Raji (cell line): ENCODE results near the gene SUPT6H.
A peak's percentile ranks its signal among the peaks of the same experiment; 100 is the strongest.

ENCODE experiments used
- POLR2A ChIP-seq: IDR thresholded peaks from 2 replicates; pipeline ENCODE4 v1.6.1; 2011; ENCODE audit warnings: low read depth, low read length, control low read depth; ENCODE audit not compliant: insufficient read depth

Gene SUPT6H

GRCh38 chr17:28661635-28662526 is at the start of gene SUPT6H, which contains the start of gene SDF2:
Gene SUPT6H (plus strand): TSS chr17:28662205. CDS start chr17:28673402, 11,197 bp downstream.
Gene SDF2 (minus strand): TSS chr17:28661906. CDS start chr17:28661876, 30 bp downstream.
- peak; percentile 86 for TF ChIP-seq POLR2A

- TF ChIP-seq POLR2A, result no peak
Observed at GRCh38 chr17:28612531-28612930, 49.5 kb upstream of the SUPT6H start.

DNA sequence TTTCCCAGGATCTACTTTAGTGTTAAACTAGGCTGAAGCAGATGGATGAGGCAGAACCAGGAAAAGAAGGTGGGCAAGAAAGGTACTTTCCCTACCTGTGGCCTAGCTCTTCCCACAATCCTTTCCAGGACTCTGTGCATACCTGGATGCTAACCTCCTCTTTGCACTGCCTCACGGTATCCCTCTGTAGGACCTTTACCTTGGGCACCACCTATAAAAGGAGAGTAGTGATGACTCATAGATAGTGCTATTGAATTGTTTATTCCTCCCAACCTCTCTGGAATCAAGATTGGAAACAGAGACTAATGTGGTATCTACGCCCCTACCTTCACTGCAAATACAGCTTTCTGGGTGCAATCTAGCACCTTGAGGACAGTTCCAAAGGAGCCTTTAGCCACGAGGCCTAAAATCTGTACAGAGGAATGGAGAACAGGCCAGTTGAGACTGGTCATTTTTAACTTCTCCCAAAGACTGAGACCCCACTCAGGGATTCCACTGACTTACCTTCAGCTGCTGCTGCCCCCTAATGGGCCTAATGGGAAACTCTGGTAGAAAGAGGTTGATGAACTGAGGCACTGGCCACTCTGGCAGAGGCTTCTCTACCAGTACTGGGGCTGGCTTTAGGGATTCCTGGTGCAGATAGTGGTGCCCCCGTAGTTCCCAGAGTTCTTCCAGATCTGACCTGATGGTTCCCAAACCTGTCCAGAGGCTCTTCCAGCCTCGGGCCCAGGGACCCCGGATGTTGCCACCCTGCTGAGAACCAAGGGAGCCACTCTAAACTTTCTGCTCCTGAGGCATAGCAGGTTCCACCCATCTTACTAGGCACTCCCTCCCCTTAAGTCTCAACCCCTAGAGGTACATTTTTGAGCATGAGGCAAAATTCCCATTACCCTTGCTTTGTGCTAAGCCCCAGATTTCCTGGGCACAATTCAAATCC is 48.8 kb upstream of the SUPT6H start:
- TF ChIP-seq POLR2A, result no peak

DNA sequence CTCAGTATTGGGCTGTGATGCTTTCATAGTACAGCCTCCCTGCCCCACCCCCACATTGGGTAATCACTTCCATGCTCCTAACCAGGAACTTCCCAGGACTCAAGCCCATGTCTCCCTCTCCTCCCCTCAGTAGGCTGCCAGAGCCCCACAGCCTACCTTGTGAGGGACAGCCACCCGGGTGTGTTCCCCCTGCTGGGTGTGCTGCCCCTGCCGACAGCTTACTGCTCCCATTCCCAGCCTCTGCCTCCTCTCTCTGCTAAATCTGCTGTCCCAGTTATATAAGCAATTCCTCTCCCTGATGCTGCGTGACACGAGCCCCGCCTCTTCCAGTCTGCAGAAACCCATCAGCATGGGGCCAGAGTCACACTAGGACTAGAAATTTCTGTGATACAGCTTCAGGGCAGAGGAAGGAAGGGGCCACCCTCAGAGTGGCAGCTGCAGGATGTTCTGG is 48.0 kb upstream of the SUPT6H start, which contains the start of gene RSKR:
Gene RSKR (minus strand): TSS at position 255 of the 451 bp plus-strand sequence. CDS start 24 bp downstream, at position 231.
- TF ChIP-seq POLR2A, result no peak

- no peak for TF ChIP-seq POLR2A
Observed at GRCh38 chr17:28615260-28615940, 46.6 kb upstream of the SUPT6H start.

DNA sequence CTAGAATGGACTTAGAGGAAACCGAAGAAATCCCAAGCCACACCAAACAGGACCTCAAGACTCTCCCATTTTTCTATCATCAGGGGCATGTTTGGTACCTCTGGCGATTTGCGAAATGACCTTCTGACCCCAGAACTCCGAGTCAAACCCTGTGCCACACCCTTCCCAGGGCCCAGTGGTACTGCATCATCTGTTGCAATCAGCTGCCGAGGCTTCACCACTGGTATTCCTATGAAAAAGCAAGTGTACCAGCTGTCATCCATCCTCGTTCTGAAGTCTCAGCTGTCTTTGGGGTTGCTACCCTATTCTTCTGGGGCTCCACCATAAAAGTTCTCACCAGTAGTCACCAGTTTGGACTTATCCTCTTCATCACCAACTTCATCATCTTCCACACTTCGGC is 45.7 kb upstream of the SUPT6H start:
- TF ChIP-seq POLR2A, result no peak

DNA sequence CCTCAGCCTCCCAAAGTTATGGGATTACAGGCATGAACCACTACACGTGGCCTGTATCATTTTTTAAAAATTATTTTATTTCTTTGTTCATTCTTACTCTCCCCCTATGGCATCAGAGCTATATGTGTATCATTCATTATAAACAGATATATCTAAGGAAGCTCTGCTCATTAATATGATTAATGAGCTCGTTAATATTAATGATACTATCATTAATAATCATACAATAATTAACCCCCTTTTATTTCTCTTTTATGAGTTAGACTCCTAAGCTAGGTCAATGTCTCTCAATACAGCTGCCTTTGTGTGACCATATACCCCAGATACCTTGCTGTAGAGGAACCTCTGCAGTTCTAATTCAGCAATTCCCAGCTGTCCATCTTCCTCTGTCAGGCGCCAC is 43.5 kb upstream of the SUPT6H start:
- no peak for TF ChIP-seq POLR2A

DNA sequence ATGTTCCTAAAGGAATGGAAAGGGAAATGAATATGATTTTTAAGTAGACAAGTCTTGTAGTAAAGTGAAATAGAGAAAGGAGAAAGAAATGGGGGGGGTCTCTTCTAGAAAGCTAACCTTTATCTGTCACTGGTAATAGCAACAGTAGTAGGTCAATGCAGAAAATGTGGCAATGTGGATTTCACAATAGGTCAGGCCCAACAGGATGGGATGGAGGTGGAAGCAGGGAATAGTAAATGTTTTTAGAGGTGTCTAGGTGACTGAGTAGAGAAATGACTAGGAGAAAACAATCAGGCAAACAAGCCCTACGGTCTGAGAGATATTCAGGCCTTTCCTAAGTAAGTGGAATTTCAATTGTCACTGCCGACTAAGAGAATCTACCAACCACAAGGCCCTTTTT is 42.0 kb upstream of the SUPT6H start:
- no peak for TF ChIP-seq POLR2A

- no peak for TF ChIP-seq POLR2A
Observed at GRCh38 chr17:28622186-28622585, 39.8 kb upstream of the SUPT6H start.

GRCh38 chr17:28623696-28624095 is 38.3 kb upstream of the SUPT6H start:
- TF ChIP-seq POLR2A, result no peak

DNA sequence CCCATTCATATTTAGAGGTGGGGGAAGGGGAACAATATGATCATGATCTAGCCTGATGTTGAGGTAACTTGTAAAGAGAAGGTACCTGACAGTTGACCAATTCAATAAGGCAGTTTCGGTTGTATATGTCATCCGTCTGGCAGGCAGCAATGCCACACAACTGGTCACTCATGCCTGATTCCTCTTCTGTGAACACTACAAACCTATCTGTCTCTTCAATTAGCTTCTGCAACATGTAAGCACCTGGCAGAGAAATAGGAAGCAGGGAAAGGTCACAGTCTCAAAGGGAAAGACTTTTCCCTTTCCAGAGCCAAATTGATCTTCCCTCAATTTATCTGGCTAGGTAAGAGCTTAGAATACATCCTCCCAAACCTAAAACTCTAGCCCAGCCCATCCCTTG is 37.9 kb upstream of the SUPT6H start:
- no peak for TF ChIP-seq POLR2A

DNA sequence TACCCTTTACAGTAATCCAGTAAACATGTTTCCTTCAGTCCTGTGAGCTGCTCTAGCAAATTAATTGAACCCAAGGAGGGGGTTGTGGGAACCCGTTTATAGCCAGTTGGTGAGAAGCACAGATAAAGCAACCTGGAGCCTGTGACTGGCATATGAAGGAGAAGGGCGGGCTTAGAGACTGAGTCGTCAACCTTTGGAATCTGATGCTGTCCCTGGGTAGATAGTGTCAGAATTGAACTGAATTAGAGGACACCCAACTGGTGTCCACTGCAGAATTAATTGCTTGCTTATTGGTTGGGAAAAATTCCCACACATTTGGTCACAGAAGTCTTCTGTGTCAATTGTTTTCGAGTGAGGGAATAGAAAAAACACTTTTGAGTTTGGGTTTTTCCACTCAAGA is 35.2 kb upstream of the SUPT6H start:
- no peak for TF ChIP-seq POLR2A

DNA sequence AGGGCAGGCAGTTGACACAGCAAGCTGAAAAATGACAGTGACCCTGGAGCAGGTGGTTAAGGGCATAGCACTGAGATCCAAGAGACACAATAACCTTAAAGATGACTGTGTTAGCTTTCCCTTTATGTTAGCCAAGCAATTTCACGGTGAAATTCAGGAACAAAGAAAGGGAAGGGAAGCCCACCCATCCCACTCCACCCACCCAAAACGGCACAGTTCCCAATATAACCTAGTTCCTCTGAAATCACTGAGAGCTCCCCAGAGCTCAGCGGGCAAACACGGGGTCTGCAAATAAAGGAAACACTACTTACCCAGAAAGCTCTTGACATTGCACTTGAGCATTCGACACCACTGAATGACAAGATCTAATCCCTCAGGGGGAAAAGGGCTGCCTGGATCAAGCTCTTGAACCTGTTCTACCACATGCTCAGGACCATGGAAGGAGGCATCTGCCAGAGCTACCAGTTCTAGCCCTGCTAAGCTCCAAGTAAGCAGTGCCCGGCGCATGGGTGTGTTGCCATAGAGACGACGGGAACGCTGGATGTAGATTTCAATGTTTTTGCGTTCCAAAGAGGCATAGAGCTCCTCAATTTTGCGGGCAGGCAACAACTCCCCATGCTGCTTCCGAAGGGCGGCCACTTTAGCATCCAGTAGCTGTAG is 27.7 kb upstream of the SUPT6H start:
- TF ChIP-seq POLR2A, result no peak

DNA sequence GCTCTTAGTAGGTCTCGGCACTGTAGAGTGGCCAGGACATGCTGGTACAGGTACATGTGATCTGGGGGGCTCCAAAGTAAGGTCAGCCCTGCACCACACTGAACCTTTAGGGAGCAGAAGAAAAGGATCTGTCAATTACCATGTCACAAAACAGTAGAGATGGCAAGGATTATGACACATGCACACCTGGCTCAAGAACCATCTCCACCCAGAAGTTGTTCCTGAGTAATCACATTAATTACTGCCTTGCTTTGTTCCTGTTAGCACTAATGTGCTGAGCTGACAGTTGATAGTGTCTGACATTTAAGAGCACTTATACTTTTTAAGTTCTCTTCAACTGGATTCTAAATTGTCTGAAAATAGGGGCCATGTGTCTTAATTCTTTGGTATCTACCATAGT is 26.5 kb upstream of the SUPT6H start:
- TF ChIP-seq POLR2A, result no peak
